H1 (cell line): ENCODE results near the gene TBC1D3B. TPM values are rescaled to one million over a fixed set of nuclear protein-coding genes. Genes with fewer than 3 reads are reported as not detected.

Experiments
- BCL11A ChIP-seq, 2 experiments: IDR thresholded peaks; one replicate each; pipeline ENCODE4 v1.6.1; 2011; ENCODE audit warnings: low read depth in 2 of 2, low read length in 2 of 2, mild to moderate bottlenecking in 2 of 2
- CBX8 ChIP-seq: fragments of 300-800, 300-1000 bp; sonication (generic); IDR thresholded peaks from 2 replicates; pipeline ENCODE4 v1.7.1; 2016; ENCODE audit warnings: low read depth, low read length, borderline replicate concordance
- KDM1A ChIP-seq: fragments of 200-600, 300-600 bp; sonication (generic); IDR thresholded peaks from 2 replicates; pipeline ENCODE4 v1.7.1; 2016; ENCODE audit warnings: mild to moderate bottlenecking, low read length, borderline replicate concordance
- MAX ChIP-seq: IDR thresholded peaks from 2 replicates; pipeline ENCODE4 v1.6.1; 2012; ENCODE audit warnings: inconsistent platforms
- SAP30 ChIP-seq: fragments of 300-600 bp; sonication (generic); IDR thresholded peaks from 2 replicates; pipeline ENCODE4 v1.7.1; 2012; ENCODE audit warnings: low read length, moderate library complexity, mild to moderate bottlenecking, inconsistent platforms; ENCODE audit not compliant: insufficient read depth, insufficient replicate concordance
- SIRT6 ChIP-seq: IDR thresholded peaks from one replicate; pipeline ENCODE4 v1.7.1; 2012; ENCODE audit warnings: low read length, inconsistent platforms
- SP4 ChIP-seq: IDR thresholded peaks from 2 replicates; pipeline ENCODE4 v1.6.1; 2012; ENCODE audit warnings: low read length, inconsistent platforms
- polyA plus RNA-seq, 7 experiments: library from polyadenylated mRNA; depleted of rRNA in 3 of 7; stranded (reverse) in 5 of 7; unstranded in 2 of 7; fragments of >200 nt in 5 of 7; fragments of 200-250 nt in 2 of 7; gene quantifications; 1 replicate in 5 of 7; 2 replicates in 1 of 7; 4 replicates in 1 of 7; pipeline versions ENCODE4 v1.2.1 to v1.2.3, GENCODE V29; 2011 to 2013; ENCODE audit warnings: missing spikeins in 2 of 7, mixed read lengths in 2 of 7
- total RNA-seq: library from RNA; stranded (reverse); fragmentation: NEBNext Ultra II Directional; extraction: Animal tissue kit (Norgen Biotek cat#: 25700); gene quantifications from 2 replicates; pipeline ENCODE4 v1.2.1, GENCODE V29; 2021

The TBC1D3B gene
- total and polyA plus RNA-seq, 2 of the 8 experiments (the other 6 are each of a cell fraction or from before 2014, with no cell fraction given): 0.54 to 6.2 TPM

- no peak for TF ChIP-seq CBX8
- TF ChIP-seq SIRT6: no peak
- TF ChIP-seq SP4: no peak
- no peak for TF ChIP-seq BCL11A (IDR thresholded peaks at IDR 0.05; ENCODE audit: low read depth in 2 of 2, low read length in 2 of 2)
- no peak for TF ChIP-seq MAX
- TF ChIP-seq KDM1A: no peak
- TF ChIP-seq SAP30: no peak
Observed at GRCh38 chr17:36136439-36136838, 40.0 kb downstream of the TBC1D3B start (continued).
